AG08396 (cell line): Measurements from ENCODE around the gene OR7C2.
"Not testable (repeated sequence)": the region's sequence is repeated elsewhere in the genome, so short reads cannot be mapped to it uniquely, and the experiment has no call there.

Experiments
- DNase-seq: peaks from one replicate; pipeline ENCODE4 v3.0.0; 2012; ENCODE audit warnings: low spot score, mixed read lengths

Gene OR7C2

GRCh38 chr19:14941189-14941588 lies at the start of gene OR7C2:
Gene OR7C2 (plus strand): TSS chr19:14941489. CDS start chr19:14941489, 0 bp downstream.
- no peak for DNase-seq

- no peak for DNase-seq
Observed at GRCh38 chr19:14901675-14902260, 39.5 kb upstream of the OR7C2 start.

- DNase-seq = no peak
Observed at GRCh38 chr19:14906711-14907110, 34.6 kb upstream of the OR7C2 start.

- no peak for DNase-seq
Observed at GRCh38 chr19:14915116-14915515, 26.2 kb upstream of the OR7C2 start.

GRCh38 chr19:14916848-14917247 lies 24.4 kb upstream of the OR7C2 start:
- DNase-seq = no peak

GRCh38 chr19:14933506-14933905 lies 7.8 kb upstream of the OR7C2 start:
- no peak for DNase-seq

- no peak for DNase-seq
Observed at GRCh38 chr19:14940266-14940665, 1.0 kb upstream of the OR7C2 start.

GRCh38 chr19:14943601-14944000 lies 2.3 kb downstream of the OR7C2 start:
- DNase-seq = no peak

- DNase-seq = no peak
Observed at GRCh38 chr19:14944456-14944855, 3.2 kb downstream of the OR7C2 start.

GRCh38 chr19:14949413-14949812 lies 8.1 kb downstream of the OR7C2 start:
- not testable (repeated sequence) for DNase-seq

- DNase-seq = no peak
Observed at GRCh38 chr19:14949876-14950275, 8.6 kb downstream of the OR7C2 start.

- DNase-seq = no peak
Observed at GRCh38 chr19:14950421-14950820, 9.1 kb downstream of the OR7C2 start.

- no peak for DNase-seq
Observed at GRCh38 chr19:14952767-14953166, 11.5 kb downstream of the OR7C2 start.

GRCh38 chr19:14954071-14954655 lies 12.9 kb downstream of the OR7C2 start:
- no peak for DNase-seq

GRCh38 chr19:14957464-14957863 lies 16.2 kb downstream of the OR7C2 start:
- no peak for DNase-seq

GRCh38 chr19:14959263-14959662 lies 18.0 kb downstream of the OR7C2 start:
- DNase-seq = no peak

- no peak for DNase-seq
Observed at GRCh38 chr19:14961956-14962685, 20.8 kb downstream of the OR7C2 start.

GRCh38 chr19:14968247-14968646 lies 27.0 kb downstream of the OR7C2 start:
- DNase-seq = no peak

GRCh38 chr19:14971474-14971873 lies 30.2 kb downstream of the OR7C2 start:
- no peak for DNase-seq

- DNase-seq = no peak
Observed at GRCh38 chr19:14972676-14973075, 31.4 kb downstream of the OR7C2 start.

GRCh38 chr19:14974488-14974887 lies 33.2 kb downstream of the OR7C2 start:
- DNase-seq = no peak

- DNase-seq = no peak
Observed at GRCh38 chr19:14977128-14977527, 35.8 kb downstream of the OR7C2 start.

- DNase-seq = no peak
Observed at GRCh38 chr19:14978161-14978776, 37.0 kb downstream of the OR7C2 start.
